HG03139 (cell line): ENCODE data around the gene MUC13.

Source experiments
- ATAC-seq: cut with Tn5 transposase; IDR thresholded peaks from one replicate; pipeline ENCODE4 v1.9.1; 2021; ENCODE audit not compliant: unreplicated experiment

MUC13 gene

DNA sequence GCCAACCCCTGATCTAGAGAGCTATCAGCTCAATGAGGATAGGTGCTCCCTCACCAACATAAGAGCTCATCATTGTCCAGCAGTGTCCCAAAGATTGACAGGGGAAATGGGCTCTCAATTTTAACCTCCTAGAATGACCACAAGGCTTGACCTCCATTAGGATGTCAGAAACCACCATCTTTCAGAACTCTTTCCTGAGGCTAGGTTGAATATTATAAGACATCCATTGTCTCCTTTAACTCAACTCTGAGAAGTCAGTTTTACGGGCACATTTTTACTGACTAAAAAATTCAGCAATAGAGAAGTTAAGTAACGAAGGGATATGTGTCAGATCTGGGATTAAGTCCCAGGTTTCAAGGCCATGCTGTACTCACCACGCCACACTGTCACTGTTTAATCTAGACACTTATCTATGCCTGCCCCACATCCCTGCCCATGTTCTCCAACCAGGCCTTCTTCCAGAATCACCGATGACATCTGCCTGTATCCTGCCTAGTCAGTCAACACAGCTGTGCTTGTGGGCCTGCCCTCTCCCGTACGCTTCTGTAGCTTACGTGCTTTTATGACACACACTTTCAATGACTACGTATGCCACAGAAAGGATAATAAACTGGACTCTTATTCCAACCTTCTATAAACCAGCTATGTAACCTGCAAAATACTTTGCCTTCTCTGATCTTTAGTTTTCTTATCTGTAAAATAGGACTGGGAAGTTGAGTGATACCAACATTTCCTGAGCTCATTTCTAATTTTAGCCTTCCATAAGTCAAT lies 17.1 kb upstream of the MUC13 start:
- no peak for ATAC-seq

DNA sequence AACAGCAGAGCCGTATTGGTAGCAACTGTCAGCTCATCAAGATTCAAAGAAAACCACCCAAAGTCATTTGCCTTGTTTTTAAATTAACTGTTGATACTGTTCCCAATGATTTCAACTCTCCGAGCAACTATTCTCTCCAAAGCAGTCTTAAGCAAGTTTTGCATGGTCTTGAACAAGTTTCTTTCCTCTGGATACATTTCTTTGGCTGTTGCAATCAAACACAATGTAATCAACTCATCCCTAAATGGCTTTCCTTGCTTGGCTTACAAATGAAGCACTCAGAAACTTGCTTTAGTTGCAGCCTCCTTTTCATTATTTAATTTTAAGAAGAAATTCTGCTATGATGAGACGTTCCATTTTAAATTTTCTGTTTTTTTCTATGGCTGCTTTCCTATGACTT lies 15.5 kb upstream of the MUC13 start:
- ATAC-seq = no peak

DNA sequence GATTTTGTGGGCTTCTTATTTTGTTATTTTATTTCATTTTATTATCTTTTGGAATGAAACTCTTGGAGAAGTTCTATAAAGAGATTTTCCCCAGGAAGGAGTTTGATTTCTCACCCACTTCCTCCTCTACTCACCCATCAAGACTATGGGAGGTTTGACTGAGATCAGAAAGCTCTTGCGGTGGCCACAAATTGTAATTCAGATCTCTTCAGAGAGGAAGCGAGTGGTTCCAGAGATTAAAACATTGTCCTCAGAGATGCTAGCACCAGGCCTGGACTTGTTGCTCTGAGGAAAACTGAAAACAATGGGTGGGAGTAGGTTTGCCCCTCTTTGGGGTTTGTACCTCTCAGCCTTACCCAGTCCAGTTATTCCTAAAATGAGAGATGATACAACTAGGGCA lies 8.1 kb upstream of the MUC13 start:
- no peak for ATAC-seq

DNA sequence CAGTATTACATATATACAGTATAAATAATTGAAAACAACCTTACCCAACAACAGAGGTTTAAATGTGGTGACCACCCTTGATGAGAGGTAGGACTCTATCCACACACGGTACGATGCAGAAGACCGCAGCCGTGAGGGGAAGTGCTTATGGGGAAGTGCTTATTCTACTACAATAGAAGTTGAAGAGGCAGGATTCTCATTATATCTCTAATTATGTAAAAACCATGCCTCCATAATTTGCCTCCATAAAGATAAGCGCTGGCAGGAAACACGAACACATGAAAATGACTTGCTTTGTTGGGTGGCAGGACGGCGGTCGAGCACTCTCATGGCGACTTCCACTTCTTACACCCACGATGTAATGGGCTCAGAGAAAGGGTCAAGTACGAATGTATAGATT lies 7.2 kb upstream of the MUC13 start:
- no peak for ATAC-seq

DNA sequence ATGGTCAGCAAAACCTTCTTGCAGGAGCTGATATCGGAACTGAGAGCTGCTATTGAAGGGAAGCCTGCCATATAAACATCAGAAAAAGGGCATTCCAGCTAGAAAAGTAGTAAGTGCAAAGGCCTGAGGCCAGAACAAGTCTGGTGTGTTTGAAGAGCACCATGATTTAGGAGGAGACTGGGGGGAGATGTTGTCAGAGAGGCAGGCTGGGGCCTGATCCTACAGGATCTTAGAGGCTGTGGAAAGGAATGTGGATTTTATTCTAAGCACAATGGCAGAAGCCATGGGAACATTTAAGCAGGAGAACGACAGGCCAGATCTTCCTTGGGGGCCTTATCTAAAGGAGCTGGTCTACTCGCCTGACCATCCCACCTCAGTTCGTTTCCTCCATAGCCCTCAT lies 5.1 kb upstream of the MUC13 start:
- ATAC-seq = no peak

DNA sequence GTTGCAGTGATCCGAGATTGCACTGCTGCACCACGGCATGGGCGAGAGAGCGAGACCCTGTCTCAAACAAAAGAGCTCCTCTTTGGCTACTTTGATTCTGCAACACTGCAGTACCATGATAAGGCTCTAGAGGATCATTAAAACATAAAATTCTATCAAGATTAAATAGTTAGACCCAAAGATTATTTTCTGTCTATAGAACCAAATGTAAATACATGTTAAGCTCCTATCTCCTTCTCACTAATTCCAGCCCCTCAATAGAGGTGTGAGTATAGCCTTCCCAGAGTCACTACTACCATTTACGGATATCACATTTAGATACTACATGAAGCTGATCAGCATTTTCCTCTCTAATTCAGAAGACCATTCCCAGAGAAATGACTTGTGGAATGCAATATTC lies 4.3 kb upstream of the MUC13 start:
- no peak for ATAC-seq

DNA sequence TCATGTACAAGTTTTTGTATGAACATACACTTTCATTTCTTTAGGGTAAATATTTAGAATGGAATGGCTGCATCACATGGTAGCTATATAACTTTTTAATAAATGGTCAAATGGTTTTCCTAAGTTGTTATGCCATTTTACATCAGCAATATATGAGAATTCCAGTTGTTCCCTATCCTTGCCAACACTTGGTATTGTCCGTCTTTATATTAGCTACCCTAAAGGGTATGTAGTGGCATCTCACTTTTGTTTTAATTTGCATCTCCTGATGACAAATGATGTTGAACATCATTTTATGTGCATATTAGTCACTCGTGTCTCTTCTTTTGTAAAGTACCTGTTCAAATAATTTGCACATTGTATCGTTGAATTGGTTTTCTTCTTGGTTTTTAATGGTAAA lies 2.5 kb upstream of the MUC13 start:
- no peak for ATAC-seq

DNA sequence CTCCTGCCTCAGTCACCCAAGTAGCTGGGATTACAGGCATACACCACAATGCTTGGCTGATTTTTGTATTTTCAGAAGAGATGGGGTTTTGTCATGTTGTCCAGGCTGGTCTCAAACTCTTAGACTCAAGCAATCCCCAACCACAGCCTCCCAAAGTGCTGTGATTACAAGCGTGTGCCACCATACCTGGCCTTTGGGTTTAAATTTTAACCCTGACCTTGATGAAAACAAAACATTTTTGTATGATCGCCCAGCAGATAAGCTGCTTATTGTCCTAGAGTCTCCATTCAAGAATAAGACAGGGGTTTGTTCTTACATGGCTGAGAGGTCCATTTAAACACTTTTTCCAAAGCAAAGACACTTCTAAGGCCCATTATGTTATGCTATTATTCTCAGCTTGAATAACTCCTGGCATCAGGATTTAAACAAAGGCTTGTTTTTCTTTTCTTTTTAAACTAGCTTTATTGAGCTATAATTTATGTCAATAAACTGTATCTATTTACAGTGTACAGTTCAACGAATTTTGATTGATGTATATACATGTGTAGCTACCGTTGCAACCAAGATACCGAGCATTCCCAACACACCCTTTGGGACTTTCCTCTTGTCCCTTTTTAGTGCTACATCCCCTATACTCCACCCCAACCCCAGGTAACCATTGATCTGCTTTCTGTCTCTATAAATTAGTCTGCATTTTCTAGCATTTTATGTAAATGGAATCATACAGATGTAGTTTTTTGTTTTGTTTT lies 1.4 kb upstream of the MUC13 start:
- no peak for ATAC-seq

DNA sequence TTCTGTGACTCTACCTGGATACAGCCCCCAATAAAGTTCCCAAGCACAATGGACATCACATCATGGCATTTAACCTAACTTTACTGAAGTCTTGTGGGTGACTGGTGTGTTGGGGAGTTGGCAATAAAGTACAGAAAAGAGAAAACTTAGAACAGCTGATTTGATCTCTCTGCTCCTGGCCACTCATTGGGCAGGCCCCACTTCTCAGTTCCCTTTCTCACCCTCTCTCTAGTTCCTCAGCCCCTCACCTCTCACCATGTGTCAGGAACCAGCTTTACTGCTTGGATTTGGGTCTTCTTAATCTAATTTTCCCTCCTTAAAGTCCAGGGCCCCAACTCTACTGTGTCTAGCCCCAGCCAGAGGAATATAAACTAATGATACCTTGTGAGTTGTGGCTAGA lies 713 bp upstream of the MUC13 start:
- ATAC-seq = no peak

DNA sequence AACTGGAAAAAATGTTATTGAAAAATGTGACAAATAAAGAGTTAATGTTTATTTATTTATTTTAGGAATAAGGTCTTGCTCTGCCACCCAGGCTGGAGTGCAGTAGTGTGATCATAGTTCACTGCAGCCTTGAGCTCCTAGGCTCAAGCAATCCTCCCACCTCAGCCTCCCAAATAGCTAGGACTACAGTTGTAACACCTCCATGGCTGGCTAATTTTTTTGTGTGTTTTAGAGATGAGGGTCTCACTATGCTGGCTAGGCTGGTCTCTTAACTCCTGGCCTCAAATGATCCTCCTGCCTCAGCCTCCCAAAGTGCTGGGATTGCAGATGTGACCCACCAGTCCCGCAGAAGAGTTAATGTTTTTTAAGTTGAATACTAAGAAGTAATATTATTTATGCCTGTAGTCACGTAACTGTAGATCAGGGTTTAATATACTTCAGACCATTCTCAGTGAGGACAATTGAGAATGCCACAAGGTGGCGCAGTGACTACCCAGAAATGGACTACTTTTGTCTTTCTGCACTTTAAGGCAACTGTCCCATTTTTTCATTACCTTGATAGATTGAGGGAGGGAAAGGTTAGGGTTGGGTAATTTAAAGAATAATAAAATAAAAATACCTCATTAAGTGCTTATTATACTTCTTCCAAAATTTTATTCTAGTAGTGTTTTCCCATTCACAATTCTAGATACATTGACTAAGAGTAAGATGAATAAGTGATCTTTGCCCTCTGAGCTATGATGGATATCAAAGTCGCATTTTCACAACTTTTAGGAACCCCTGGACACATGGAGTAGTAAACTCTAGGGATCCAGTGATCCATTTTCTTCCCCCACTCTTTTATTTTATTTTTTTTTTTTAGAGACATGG lies 6.0 kb downstream of the MUC13 start:
- no peak for ATAC-seq

DNA sequence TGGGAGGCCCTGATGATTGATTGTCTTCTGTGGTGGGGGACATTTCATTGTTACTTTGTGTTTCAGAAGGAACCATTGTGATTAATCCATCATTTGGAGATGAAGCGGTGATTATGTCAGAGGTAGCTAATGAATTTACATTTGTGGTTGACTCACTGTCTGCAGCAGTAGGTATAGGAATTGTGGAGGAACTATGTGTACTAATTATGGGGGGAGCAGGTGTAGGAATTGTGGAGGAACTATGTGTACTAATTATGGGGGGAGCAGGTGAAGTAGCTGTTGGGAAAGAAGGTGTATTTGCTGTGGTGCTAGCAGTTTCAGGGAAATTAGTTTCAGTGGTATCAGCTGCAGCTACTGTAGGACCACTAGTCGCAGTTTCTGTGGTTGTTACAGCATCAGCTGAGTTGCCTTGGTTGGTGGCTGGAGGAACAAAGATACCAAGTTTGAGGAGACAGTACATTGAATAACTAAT lies 6.9 kb downstream of the MUC13 start:
- peak; percentile 71 for ATAC-seq

DNA sequence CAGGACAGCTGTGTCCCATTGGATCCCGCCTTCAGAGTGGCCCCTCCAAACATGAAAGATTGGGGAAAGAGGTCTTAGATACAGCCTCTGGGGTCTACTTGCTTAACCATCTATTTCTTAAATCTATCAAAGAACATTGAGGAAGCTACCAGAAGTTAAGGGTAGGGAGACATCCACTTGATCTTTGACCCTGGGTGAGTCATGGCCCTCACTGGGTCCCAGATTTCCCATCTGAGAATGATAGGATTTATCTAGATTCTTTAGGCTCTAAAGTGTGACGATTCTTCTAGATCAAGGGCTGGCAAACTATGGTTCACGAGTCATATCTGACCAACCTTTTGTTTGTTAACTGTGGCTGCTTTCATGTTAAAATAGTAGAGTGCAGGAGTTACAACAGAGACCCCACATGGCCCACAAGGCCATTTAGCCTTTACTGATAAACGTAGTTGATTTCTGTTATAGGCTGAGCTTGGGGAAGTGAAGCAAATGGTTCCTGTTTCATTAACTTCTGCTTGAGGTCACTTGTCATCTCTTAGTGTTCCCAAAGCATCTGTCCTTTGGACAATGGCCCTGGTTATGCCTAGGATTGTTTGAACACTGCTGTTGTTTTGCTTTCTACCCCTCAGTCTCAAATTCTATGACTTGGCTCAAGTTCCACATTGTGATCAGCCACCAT lies 8.0 kb downstream of the MUC13 start:
- no peak for ATAC-seq

DNA sequence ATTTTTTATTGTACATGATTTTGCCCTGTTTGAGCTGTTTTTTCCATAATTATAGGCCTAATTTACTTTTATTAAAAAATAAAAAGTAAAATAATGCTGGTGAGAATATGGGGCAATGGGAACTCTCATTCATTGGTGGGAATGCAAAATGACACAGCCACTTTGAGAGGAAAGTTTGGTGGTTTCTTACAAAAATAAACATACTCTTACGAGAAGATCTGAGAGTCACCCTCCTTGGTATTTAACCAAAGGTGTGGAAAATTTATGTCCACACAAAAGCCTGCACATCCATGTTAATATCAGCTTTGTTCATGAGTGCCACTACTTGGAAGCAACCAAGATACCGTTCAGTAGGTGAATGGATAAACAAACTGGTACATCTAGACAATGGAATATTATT lies 9.8 kb downstream of the MUC13 start:
- ATAC-seq = no peak

DNA sequence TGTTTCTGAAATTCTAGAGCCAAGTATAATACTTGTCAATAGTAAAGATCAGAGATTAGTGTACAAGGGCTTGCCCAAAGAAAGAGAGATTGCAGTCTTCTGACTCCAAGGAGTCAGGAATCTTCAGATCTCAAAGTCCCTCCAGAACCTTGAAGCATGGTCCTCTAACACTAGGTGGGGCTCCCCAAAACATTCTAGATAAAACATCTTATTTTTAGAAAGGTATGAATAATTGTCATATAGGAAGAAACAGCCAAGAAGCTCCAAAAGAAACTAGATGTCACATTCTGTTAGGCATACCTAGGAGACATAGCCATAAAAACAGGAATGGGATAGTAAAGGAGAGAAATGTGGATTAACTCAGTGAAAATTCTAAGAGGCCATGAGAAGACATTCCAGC lies 10.7 kb downstream of the MUC13 start:
- ATAC-seq = no peak

DNA sequence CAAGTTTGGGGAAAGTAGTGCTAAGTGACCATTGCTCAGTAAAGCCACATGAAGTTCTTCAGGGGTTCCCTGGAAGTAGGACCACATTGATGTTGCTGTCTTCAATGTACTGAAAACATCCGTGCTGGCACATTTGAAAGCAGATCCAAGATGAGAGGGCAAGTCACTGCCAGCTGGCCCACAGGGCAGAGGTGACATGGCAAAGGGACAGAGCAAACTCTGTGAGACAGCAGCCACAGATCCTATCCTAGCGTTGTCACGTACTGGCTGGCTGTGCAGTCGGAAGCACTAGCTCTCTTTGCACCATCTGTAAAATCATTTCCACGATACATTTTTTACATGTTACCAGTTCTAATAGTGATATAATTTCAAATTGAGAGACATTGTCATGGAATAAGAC lies 13.8 kb downstream of the MUC13 start:
- ATAC-seq = no peak

DNA sequence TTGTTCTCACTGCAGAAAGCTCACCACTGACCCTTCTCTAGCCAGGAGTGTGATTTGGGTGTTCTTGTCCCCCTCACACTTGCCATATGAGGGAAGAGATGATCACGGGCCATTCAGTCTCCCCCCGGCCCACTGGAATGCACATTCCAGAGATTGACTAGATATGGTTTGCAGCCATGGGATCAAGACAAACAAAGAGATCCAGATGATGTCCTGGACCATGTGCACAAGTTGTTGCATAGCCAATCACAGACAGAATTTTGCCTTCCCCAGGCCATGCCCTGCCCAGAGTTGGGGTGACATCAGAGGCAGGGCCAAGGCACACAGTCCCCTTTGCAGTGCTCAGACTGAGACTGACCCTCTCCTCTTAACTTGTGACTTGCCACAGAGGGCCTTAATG lies 14.8 kb downstream of the MUC13 start:
- no peak for ATAC-seq

DNA sequence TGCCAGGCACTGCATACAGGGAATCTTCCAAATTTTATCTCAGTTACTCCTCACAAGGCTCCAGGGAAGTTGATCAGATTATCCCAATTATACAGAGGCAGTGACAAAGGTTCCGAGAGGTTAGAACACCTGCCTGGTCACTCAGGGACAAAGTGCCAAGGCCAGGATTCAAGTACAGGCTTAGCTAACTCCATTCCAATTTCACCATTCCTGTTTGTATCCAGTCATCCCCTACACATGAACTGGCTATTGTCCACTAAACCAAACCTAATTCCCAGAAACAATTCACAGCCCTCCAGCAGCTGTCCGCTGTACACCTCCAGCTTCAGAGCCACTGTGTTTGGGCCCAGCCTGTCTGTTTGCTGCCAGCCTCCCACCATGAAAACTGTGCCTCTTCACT lies 16.0 kb downstream of the MUC13 start:
- no peak for ATAC-seq

DNA sequence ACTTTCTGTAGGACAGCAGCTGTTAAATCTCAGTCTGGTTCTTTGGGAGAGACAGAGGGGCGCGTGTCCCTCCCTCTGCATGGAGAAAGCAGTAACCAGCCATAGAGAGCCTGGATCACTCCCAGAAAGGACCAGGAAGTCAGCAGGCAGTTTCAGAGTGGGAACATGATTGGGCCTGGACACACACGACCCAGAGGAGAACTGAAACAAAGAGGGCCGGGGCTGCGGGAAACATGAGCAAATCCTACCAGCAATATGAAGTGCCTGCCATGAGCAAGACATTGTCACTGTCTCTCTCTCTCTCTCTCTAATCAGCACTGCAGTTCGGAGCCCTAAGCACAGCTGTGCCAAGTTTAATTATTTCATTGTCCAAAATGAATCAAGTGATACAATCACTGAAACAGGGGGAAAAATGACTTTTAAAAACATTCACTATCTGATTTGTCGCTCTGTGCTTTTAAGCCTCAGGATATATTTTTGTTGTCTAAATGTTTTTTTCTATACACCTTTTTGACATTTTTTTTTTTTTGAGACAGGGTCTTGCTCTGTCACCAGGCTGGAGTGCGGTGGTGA lies 17.6 kb downstream of the MUC13 start:
- ATAC-seq = no peak

DNA sequence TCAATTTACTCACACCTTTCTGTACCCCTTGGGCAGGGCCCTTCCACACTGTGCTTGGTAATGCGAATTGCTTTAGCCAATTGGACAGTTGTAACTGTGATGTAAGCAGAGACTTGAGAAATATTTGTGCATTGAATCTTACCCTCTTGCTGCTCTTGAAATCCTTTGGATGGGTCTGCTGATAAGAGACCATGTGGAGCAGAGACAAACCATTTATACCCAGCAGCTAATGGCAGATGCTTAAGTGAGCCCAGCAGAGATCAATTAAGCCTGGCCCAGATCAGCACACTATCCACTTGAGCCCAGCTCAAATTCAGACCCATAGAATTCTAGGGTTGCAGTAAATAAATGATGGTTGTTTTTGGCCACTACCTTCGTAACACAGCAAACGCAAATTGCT lies 19.3 kb downstream of the MUC13 start:
- ATAC-seq = no peak

DNA sequence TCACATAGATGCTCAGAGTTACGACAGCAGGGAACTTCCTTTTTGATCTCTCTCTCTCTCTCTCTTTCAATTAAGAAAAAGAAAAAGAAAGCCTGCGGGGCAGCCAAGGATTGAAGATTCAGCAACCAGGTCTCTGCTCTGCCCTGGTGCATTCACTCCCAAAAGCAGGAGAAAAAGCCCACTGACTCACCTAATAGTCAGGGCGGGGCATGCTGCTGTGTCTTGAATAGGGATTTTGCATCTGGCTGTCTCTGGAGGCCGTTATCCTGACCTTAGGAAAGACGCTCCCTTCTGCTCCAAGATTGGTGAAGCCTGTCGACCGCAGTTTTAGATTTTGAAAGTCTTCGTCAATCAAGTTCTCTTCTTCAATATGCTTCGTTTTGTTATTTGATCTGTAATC lies 26.6 kb downstream of the MUC13 start:
- no peak for ATAC-seq
